Measurements from ENCODE around the gene CCDC194.
"Not testable (repeated sequence)": the region's sequence is repeated elsewhere in the genome, so short reads cannot be mapped to it uniquely, and the experiment has no call there.

The CCDC194 gene

GRCh38 chr19:17365361-17365760, 28.6 kb downstream of the CCDC194 start:
- no peak for DNase-seq

- not testable (repeated sequence) for DNase-seq
Measured at GRCh38 chr19:17363852-17364605, 30.0 kb downstream of the CCDC194 start.

GRCh38 chr19:17359905-17360800, 33.8 kb downstream of the CCDC194 start:
- no peak for DNase-seq

- DNase-seq = peak; percentile 31
Measured at GRCh38 chr19:17358395-17358794, 35.6 kb downstream of the CCDC194 start.

GRCh38 chr19:17357724-17358123, 36.3 kb downstream of the CCDC194 start:
- no peak for DNase-seq

- DNase-seq = no peak
Measured at GRCh38 chr19:17357078-17357666, 36.8 kb downstream of the CCDC194 start.

- no peak for DNase-seq
Measured at GRCh38 chr19:17353386-17353785, 40.6 kb downstream of the CCDC194 start.

- no peak for DNase-seq
Measured at GRCh38 chr19:17352608-17353280, 41.3 kb downstream of the CCDC194 start.

GRCh38 chr19:17351815-17352435, 42.1 kb downstream of the CCDC194 start:
- no peak for DNase-seq

GRCh38 chr19:17348700-17349099, 45.3 kb downstream of the CCDC194 start:
- peak; percentile 24 for DNase-seq

GRCh38 chr19:17347877-17348276, 46.1 kb downstream of the CCDC194 start:
- no peak for DNase-seq

- DNase-seq = no peak
Measured at GRCh38 chr19:17347361-17347760, 46.6 kb downstream of the CCDC194 start.

GRCh38 chr19:17346109-17346671, 47.8 kb downstream of the CCDC194 start:
- peak; percentile 43 for DNase-seq

GRCh38 chr19:17341845-17342244, 52.2 kb downstream of the CCDC194 start:
- no peak for DNase-seq

GRCh38 chr19:17341386-17341785, 52.6 kb downstream of the CCDC194 start:
- DNase-seq = no peak

GRCh38 chr19:17340871-17341357, 53.1 kb downstream of the CCDC194 start:
- no peak for DNase-seq

Data from HCEC 1CT (cell line).